SK-N-SH (cell line): Measurements from ENCODE around the gene TEX28.
"Not testable (repeated sequence)": the region's sequence is repeated elsewhere in the genome, so short reads cannot be mapped to it uniquely, and the experiment has no call there.

ENCODE experiments used
- CTCF ChIP-seq: fragments of 200-600 bp; sonication (generic); IDR thresholded peaks from 2 replicates; pipeline ENCODE4 v1.6.1; 2017; ENCODE audit warnings: antibody characterized with exemption, mild to moderate bottlenecking, moderate library complexity
- MAX ChIP-seq: IDR thresholded peaks from 2 replicates; pipeline ENCODE4 v1.4.0; 2012; ENCODE audit warnings: low read depth

- not testable (repeated sequence) for TF ChIP-seq CTCF, MAX
These were observed 68.2 kb downstream of the TEX28 start for GRCh38 chrX:154226706-154227105.
